ENCODE measurements around the gene A1BG.
"Not testable (repeated sequence)": the region's sequence is repeated elsewhere in the genome, so short reads cannot be mapped to it uniquely, and the experiment has no call there.

The A1BG gene

DNA sequence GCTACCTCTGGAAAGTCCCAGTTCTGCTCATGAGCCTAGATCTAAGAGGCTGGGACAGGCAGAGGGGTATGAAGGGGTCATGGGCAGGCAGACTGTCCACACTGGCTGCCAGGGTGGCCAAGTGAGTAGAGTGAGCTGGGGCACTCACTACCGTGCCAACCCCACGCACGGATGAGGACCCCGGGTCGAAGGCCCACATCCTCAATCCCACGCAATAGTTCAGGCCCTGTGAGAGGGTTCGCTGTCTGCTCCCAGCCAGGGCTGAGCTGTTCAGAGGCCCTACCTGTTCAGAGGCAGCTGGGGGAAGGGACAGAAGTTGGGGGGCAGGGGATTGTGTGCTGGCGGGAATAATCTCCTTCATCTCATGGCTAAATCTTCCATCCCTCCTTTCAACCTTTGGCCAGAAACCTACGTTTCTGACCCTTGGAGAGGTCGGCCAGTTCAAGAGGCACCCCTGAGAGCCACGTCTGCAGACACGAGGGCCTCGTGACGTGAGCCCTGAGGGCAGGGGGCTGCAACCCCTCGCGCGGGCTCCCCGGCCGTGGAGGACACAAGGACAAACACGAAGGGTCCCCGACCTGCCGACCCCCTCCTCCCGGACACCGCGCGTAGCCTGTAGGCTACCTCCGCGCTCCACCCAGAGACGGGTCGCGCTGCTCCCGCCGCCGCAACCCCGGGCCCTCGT lies 32.7 kb upstream of the A1BG start:
- peak; percentile 56 for DNase-seq

DNA sequence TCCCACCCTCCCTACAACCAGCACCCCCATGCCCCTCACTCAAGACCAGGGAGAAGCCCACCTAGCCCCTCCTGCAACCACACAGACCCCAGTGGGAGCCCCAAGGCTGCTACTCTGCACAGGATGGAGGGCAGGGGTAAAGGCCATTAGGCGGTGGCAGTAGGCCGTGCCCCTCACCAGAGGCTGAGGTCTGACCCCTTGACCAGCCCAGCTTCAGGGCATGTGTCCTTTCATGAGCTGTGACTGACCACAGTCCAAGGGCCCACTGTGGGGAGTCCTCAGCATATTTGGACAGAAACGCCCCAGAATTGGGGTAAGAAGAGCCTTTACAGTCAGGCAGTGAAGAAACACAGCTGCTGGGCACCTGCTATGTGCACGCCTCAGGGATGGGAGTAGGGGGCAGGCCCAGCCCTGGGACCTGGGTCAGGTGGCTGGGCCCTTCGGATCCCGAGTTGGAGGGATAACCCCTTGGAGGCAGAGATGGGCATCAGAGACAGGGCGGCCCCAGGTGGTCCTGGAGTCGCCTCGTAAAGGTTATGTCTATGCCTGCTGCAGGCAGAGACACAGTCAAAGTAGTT lies 32.1 kb upstream of the A1BG start:
- DNase-seq: no peak

DNA sequence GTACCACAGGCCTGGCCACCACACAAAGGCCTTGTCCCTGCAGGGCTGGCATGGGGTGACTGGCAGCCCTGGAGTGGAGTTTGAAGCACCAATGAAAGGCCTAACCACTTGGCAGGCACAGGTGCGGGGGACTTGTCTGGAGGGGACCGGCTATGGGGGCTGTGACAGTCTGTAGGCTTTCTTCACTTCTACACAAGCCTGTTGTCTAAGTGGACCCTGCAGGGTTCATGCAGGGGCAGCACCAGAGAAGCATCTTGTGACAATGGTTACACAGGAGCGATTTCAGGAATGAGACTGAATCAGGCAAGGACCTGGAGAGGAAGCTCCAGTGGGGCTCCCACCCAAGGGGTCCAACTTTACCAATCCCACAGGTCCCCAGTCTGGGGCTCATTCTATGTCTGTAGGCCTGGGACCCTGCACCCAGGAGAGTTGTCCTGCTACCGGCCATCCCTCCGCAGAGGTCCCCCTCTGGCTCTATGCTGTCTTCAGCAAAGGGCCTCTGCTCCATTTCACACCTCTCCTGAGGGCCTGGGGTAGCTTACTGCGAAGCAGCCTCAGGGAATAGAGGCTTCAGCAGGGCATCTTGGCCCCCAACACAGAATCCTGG lies 29.8 kb upstream of the A1BG start:
- DNase-seq: no peak

DNA sequence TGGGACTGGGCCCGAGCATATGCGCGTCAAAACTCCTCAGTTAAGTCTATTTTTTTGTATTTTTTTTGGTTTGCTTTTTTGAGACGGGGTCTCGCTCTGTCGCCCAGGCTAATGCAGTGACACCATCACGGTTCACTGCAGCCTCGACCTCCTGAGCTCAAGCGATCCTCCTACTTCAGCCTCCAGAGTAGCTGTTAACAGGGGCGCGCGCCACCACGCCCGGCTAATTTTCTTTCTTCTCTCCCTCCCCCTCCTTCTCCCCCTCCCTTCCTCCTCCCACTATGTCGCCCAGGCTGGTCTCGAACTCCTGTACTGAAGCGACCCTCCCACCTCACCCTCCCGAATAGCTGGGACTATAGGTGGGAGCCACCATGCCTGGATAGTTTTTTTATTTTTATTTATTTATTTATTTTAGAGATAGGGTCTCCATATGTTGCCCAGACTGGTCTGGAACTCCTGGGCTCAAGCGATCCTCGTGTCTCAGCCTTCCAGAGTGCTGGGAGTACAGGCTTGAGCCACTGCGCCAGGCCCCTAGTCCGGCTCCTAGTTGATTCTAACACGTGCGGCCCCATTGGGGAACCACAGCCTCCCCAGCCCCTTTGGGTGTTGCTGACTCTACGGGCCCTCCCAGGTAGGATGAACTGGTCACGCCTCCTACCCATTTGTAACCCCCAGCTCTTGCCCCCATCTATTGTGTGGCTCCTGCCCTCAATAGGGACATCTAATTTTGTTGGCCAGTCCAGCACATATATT lies 28.3 kb upstream of the A1BG start:
- no peak for DNase-seq

DNA sequence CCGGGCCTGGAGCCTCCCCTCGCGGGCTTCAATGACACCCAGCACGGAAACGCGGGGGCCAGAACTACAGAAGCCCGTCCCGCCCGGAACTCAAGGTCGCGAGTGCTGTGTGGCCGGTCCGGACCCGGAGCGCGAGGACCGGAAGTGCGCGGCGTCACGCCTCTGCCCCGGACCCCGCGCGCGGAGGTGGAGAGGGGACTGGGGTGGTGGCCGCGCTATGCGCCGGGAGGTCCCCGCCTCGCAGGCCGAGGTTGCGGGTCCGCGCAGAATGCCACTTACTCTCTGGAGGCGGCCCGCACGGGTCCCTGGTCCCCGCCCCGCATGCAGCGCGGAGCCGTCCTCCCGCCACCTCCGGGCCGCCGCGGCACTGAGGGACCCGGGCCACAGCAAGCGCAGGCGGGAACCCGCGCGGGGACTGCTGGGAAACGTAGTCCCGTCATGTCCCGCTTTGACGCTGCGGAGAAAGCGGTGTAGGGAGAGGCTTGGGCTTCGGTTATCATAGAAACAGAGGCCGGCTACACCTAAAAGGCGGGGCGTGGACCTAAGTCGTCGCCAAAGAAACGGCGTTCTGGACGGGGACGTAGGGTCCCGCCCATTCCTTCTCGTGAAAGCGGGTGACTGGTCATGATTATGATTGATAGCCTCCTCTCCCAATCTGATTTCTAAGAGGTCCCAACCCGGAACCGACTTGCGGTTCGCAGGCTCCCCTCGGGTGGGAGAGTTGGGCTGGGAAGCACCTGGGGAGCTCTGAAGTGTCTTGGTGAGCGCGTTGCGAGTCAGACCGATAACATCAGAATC lies 27.6 kb upstream of the A1BG start, which contains the start of gene ZNF837:
Gene ZNF837, minus strand, starts transcription at position 369 of the 798 bp plus-strand sequence. CDS start 11,698 bp downstream, outside the sequence.
- DNase-seq: peak; percentile 98

DNA sequence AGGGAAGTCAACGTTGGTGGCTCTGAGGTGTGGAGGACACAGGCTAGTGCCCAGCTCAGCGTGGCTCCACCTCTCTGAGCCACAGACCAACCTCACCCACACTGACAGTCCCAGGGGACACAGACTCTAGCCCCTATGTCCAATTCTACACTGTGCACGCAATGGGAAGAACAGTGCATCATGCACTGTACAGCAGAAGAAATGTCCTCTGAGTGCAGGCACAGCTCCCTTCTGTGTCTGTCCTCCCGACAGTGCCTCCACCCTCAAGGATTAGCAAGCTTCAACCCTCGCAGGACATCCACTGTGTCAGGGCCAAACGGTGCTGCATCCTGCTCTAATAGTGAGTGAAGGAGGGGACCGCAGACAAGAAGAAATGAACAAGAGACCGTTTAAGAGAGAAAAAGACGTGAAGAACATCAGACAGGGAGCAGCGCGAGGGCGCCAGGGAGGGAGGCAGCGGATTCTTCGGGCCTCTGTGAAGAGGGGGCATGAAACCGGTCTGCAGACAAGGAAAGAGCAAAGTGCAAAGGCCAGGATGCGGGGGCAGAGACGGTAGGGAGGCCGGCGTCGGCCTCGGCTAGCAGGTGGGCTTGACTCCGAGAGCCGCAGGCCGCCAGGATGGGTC lies 26.9 kb upstream of the A1BG start:
- DNase-seq: no peak

DNA sequence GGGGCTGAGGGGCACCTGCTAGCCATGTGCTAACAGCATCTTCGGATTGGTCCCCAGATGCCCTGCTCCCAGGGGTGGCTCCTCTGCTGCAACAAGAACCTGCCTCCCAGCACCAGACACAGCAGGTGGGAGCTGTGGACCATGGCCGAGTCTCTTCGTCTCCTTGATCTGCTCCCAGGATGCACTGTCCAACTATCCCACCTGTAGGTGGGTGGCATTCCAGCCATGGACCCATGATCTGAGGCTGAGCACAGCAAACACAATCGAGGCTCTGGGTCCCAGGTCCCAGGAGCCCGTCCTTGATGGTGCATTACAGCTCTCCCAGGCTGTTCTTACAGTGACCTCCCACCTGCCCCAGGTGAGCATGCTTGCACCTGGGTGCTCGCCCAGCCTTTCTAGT lies 26.0 kb upstream of the A1BG start:
- DNase-seq: no peak

DNA sequence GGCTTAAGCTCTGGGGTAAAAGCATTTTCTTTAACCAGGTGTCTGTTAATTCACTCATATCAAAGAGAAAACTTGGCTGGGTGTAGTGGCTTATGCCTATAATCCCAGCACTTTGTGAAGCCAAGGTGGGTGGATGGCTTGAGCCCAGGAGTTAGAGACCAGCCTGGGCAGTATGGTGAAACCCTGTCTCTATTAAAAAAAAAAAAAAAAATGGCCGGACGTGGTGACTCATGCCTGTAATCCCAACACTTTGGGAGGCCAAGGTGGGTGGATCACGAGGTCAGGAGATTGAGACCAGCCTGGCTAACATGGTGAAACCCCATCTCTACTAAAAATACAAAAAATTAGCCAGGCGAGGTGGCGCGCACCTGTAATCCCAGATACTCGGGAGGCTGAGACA lies 23.4 kb upstream of the A1BG start:
- not testable (repeated sequence) for DNase-seq

DNA sequence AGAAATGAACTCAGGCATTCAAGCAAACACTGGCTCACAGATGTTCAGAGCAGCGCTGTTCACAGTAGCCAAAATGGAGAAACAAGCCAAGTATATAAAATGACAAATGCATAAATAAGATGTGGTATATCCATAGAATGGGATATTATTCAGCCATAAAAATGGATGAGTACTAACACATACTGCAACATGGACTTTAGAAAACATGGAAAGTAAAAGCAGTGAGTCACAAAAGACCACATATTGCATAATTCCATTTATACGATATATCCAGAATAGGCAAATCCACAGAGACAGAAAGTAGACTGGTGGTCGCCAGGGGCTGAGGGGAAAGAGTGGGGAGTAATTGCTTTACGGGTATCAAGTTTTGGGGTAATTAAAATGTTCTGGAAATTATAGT lies 20.9 kb upstream of the A1BG start:
- no peak for DNase-seq

DNA sequence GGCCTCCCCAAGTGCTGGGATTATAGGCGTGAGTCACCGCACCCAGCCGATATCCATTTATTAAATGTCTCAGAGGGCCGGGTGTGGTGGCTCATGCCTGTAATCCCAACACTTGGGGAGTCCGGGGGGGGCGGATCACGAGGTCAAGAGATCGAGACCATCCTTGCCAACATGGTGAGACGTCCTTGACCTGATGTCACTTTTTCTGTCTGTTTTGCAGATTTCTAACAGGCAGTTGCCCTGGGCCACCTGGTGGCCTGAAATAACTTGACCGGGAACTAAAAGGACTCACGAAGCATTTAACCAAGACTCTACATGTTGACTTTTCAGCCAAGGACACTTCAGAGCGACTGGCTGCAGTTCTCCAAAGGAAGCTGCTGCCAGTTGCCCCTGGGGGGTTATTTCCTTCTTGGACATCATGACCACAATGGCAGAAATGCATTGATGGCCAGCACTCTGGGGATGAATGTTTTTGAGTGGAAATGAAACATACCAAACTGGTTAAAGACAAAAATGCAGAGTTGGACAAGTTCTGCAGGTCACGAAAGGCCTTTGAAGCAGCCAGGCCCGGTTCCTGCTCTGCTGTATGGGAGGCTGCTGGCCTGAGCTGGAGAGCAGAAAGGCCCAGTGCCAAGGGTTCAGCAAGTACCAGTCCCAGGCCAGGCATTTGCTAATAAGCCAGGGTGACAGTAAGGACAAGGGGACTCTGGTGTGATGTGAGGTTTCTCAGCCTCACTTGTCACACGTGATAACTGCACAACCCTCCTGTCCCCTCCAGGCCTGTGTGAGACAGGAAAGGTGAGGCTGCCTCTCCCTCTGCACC lies 19.2 kb upstream of the A1BG start:
- no peak for DNase-seq

DNA sequence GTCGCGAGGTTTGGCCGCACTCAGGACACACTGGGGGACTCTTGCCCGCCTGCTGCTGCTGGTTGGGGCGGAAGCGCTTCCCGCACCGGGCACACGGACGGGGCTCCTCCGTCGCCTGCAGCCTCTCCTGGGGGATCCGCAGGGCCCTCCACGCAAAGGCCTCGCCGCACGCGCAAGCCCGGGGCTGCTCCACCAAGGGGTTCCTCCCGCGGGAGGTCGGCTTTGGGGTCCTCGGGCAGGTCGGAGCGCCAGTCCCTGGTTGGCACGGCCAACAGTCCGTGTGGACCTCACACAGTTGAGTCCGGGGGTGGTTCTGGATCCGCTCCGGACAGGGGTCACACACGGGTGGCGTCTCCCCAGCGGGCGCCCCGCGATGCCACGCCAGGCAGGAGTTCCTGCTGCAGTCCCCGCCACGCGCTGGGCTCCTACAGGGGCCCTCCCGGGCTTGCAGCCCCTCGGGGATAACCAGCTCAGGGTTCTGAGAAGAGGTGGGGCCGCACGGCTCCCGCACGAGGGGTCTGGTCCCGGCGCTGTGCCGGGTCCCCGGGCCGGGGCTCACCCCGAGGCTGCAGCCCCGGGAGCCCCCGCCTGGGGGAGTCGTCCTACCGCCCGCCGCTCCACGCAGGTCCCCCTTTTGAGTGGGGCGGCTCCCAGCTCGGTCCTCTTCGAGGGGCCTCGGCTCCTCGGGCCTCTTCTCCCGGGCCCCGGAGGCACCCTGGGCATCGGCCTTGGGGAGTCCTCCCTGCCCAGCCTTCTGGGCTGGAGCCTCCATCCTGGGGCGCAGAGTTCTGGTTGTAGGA lies 15.5 kb upstream of the A1BG start:
- no peak for DNase-seq

DNA sequence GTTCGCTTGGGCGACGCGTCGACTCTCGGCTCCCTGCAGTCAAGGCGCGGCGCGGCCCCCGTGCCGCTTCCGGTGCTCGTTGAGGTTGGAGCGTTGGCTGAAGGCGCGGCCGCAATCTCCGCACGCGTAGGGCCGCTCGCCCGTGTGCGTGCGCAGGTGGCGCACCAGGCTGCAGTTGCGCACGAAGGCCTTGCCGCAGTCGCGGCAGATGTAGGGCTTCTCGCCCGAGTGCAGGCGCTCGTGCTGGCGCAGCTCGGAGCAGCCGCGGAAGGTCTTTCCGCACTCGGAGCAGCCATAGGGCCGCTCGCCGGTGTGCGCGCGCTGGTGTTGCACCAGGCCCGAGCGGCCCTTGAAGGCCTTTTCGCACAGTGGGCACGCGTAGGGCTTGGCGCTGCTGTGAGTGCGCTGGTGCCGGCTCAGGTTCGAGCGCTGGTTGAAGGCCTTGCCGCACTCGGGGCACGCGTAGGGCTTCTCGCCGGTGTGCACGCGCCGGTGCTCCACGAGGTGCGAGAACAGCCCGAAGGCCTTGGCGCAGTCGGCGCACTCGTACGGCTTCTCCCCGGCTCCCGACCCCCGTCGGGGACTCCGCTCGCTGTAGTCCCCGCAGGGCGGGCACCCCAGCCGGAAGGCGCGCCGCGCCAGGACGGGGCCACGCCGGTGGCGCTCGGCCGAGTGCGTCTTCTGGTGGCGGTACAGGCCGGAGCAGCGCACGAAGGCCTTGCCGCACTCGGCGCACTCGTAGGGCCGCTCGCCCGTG lies 14.6 kb upstream of the A1BG start:
- DNase-seq: no peak

DNA sequence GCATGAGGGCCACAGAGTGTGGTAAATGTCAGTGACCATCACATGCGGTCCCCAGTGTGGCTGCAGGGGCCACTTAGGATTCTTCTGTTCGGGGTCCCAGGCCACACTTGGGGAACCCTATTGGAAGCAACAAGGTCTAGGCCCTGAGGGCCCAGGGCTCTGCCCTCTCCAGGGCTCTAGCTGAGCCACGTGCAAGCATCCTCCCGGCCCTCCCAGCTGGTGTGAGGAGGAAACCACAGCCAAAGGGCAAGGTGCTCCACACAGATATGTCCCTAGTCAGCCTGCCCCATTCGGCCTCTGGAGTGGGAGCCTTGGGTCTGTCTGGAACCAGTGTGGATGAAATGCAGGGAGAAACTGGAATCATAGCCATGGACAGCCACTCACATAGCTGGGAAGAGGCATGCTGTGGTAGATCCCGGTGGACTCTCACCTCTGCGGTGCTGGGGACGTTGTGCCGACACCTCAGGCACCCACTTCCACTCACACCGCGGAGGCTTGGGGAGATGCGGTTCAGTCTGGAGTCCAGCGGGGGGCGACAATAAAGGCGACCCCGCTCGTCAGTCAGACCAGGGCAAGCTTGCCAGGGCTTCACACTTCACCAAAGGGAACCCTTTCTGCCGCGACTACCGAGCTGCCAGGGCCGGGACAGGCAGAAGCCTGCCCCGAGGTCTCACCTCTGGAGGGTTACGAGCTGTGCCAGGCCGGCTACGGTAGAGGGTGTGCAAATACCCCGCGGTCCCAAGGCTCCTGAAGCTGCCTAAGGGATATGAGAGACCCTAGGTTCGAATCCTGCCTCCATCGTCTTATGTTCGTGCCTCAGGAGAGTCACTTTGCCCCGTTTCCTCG lies 13.5 kb upstream of the A1BG start:
- DNase-seq: no peak

DNA sequence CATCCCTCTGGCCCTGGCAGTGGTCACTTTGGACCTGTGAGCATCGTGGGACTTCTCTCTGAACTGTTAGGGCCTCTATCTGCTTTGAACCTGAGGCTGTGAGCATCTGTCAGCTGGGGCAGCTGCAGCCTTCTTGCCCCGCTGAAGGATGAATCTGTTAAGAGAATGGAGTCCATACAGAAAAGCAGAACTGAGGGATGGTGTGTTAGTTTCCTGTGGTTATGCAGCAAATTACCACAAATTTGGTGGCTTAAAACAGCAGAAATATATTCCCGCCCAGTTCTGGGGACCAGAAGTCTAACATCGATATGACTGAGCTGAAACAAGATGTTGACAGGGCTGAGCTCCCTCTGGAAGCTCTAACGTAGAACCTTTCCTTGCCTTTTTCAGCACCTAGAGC lies 10.9 kb upstream of the A1BG start:
- no peak for DNase-seq

DNA sequence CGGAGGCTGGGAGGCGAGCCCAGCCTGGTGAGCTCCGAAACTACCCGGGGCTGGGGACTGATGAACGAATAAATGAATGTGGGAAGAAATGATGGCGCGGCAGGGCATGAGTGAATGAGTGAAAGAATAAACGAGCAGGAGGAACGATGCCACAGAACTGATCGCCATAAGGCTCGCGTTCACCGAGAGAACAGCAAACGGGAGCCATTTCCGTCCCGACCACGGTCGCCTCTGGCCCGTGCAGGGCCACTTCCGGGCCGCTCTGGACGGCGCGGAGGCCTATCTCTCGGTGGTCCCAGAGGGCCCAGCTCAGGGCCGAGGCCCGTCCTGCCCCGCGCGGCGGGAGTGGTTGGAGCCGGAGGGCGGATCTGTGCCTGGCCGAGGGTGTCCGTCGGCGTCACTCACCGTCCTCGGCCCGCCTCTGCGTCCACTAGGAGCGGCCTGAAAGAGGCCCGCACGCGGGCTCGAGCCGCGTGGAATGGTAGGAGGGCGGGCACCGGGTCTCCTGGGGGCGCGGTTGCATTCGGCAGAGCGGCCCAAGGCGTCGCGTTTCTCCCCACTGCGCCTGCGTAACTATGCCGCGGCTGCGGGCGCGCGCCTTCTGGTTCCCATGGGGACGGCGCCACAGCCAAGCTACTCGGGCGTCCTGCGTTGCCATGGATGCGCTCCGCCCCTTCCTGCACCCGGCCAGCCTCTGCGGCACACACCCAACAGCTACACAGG lies 9.1 kb upstream of the A1BG start, which contains the start of gene ZNF497:
Gene ZNF497, minus strand, starts transcription at position 480 of the 723 bp plus-strand sequence. CDS start 5,116 bp downstream, outside the sequence.
- DNase-seq: peak; percentile 98

DNA sequence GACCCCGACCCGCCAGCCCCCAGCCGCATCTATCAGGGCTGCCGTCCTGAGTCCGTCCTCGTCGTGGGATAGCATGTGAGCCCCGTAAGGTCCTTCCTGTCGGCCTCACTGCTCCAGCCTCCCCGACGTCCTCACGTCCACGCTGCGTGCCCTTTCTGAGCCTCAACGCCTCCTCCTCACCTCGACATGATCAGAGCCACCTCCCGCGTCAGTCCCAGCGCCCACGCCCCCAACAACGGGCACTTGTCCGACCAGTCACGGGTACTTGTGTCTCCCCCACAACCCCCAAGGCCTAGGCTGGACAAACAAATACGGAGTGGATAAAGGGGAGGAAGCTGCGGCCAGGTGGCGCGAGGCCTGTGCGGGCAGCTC lies 8.6 kb upstream of the A1BG start:
- peak; percentile 74 for DNase-seq

DNA sequence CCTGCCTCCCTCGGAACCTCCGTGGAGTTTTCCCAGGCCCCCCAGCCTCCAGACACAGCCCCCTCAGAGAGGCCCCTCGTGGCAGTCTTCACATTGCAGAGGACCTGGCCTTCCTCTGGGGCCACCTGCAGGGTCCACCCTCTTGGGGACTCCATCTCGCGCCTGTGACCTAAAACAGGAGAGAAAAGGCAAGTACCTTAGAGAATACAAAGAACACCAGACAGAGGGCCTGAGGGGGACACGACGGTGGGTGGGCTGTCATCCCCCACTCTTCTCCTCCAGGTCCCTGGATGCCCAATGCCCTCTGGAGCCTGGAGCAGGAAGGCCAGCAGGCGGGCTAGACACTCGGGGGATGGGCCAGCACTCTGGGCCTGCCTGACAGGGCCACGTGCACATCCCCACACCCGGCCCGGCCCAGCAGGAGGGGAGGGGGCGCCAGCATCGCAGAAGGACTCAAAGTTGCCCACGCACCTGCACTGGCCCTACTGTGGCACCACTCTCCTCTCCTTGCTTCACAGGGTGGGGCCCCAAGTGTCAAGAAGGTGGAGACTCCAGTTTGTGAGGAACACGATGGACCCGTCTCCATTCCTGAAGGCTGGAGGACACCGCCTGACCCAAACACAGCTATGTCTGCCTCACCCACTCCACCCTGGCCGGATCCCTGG lies 4.3 kb upstream of the A1BG start:
- DNase-seq: no peak
